ENCODE measurements around the gene DHPS. TPM values are rescaled to one million over a fixed set of nuclear protein-coding genes. Genes with fewer than 3 reads are reported as not detected.

Gene DHPS
- total and polyA plus RNA-seq, 2 of the 13 experiments (the other 11 are each of a cell fraction or from before 2014, with no cell fraction given): 43.3 to 84.3 TPM

- TF ChIP-seq, protein P1, sequence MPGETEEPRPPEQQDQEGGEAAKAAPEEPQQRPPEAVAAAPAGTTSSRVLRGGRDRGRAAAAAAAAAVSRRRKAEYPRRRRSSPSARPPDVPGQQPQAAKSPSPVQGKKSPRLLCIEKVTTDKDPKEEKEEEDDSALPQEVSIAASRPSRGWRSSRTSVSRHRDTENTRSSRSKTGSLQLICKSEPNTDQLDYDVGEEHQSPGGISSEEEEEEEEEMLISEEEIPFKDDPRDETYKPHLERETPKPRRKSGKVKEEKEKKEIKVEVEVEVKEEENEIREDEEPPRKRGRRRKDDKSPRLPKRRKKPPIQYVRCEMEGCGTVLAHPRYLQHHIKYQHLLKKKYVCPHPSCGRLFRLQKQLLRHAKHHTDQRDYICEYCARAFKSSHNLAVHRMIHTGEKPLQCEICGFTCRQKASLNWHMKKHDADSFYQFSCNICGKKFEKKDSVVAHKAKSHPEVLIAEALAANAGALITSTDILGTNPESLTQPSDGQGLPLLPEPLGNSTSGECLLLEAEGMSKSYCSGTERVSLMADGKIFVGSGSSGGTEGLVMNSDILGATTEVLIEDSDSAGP (CRISPR knock-in tag; IDR thresholded peaks at IDR 0.05; ENCODE audit: borderline replicate concordance): peak; percentile 91; the same call in 1 of the 2 replicates
- TF ChIP-seq MYNN (CRISPR knock-in tag; IDR thresholded peaks at IDR 0.05; ENCODE audit: low read depth) (peak; percentile 77; the same call in 1 of the 2 replicates), ZNF784 (CRISPR knock-in tag; IDR thresholded peaks at IDR 0.05; ENCODE audit: borderline replicate concordance) (0 out of 2 replicates have a peak, but pooled peaks have one; percentile 20), ZBTB40 (IDR thresholded peaks at IDR 0.05) (peak; percentile 68), ZBTB40 (CRISPR knock-in tag; IDR thresholded peaks at IDR 0.05) (peak; percentile 75; the same call in 1 of the 2 replicates), HCFC1 (IDR thresholded peaks at IDR 0.05; ENCODE audit: low read depth, low read length) (peak; percentile 64; the same call in 1 of the 2 replicates), PRDM10 (CRISPR knock-in tag; IDR thresholded peaks at IDR 0.05; ENCODE audit: low read depth) (peak; percentile 41; the same call in 1 of the 2 replicates), NCOA5 (CRISPR knock-in tag; IDR thresholded peaks at IDR 0.05) (no peak), AKAP8 (CRISPR knock-in tag; IDR thresholded peaks at IDR 0.05) (no peak), ZNF724P (CRISPR knock-in tag; IDR thresholded peaks at IDR 0.05; ENCODE audit: borderline replicate concordance) (no peak)
Measured at GRCh38 chr19:12681074-12681987, at the start of gene DHPS (continued).
